Transverse colon (tissue), 3 donors: Measurements from ENCODE around the gene DND1.
"Not testable (repeated sequence)": the region's sequence is repeated elsewhere in the genome, so short reads cannot be mapped to it uniquely, and the experiment has no call there.

ENCODE experiments used
- POLR2A ChIP-seq: fragments of 450-650 bp; IDR thresholded peaks from one replicate; pipeline ENCODE4 v1.6.1; 2016; ENCODE audit warnings: antibody characterized with exemption, mild to moderate bottlenecking, moderate library complexity
- POLR2AphosphoS5 ChIP-seq, 3 donors: sonication (generic); formaldehyde crosslinking; IDR thresholded peaks; one replicate each; pipeline ENCODE4 v1.6.1; 2016; ENCODE audit warnings: antibody characterized with exemption in 3 of 3

DNA sequence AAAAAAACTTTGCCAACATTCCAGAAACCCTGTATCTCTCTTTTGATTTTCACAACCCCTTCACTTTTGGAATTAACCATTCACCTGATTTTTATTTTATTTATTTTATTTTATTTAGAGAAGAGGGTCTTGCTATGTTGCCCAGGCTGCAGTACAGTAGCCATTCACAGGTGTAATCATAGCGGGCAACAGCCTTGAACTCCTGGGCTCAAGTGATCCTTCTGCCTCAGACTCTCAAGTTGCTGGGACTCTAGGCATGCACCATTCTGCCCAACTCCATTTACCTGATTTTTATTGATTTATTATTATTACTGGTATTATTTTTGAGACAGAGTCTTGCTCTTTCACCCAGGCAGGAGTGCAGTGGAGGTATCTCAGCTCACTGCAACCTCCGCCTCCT lies 42.9 kb upstream of the DND1 start:
- TF ChIP-seq POLR2A; POLR2AphosphoS5 (IDR thresholded peaks at IDR 0.05): not testable (repeated sequence)
